HepG2 (cell line): ENCODE data around the gene PCNT. TPM values are rescaled to one million over a fixed set of nuclear protein-coding genes. Genes with fewer than 3 reads are reported as not detected.

Source experiments
- CHD2 ChIP-seq: IDR thresholded peaks from 2 replicates; pipeline ENCODE4 v1.6.1; 2011; ENCODE audit warnings: low read depth, low read length, improper control_type of control experiment
- EP300 ChIP-seq, 3 experiments: sonication (generic) in 1 of 3; formaldehyde crosslinking in 1 of 3; IDR thresholded peaks; 2 replicates each; pipeline versions ENCODE4 v1.5.1 to v1.6.1; 2011 to 2020; ENCODE audit warnings: low read depth in 2 of 3, low read length in 2 of 3, borderline replicate concordance in 1 of 3, improper control_type of control experiment in 1 of 3, mild to moderate bottlenecking in 1 of 3, missing genetic modification reagents in 1 of 3, moderate library complexity in 1 of 3
- FOSL1 ChIP-seq: sonication (generic); formaldehyde crosslinking; IDR thresholded peaks from 2 replicates; pipeline ENCODE4 v1.9.0; 2021; ENCODE audit warnings: missing genetic modification reagents, borderline replicate concordance
- FOXM1 ChIP-seq: sonication (generic); formaldehyde crosslinking; IDR thresholded peaks from 2 replicates; pipeline ENCODE4 v1.5.0; 2020; ENCODE audit warnings: missing genetic modification reagents
- HOXD1 ChIP-seq: sonication (generic); formaldehyde crosslinking; IDR thresholded peaks from 2 replicates; pipeline ENCODE4 v1.5.0; 2020; ENCODE audit warnings: missing genetic modification reagents
- JDP2 ChIP-seq: sonication (generic); formaldehyde crosslinking; IDR thresholded peaks from 2 replicates; pipeline ENCODE4 v1.8.1; 2022; ENCODE audit warnings: missing genetic modification reagents, borderline replicate concordance
- KDM3A ChIP-seq: IDR thresholded peaks from 2 replicates; pipeline ENCODE4 v1.6.1; 2018; ENCODE audit warnings: low read depth, missing compliant biosample characterization
- POLR2G ChIP-seq: fragments of 200-400 bp; formaldehyde crosslinking; IDR thresholded peaks from 2 replicates; pipeline ENCODE4 v1.6.1; 2018; ENCODE audit warnings: mild to moderate bottlenecking, low read depth, low read length, moderate library complexity
- RARA ChIP-seq: IDR thresholded peaks from 2 replicates; pipeline ENCODE4 v1.6.1; 2016; ENCODE audit warnings: missing genetic modification reagents, missing compliant biosample characterization
- REL ChIP-seq: sonication (generic); formaldehyde crosslinking; conservative IDR thresholded peaks from 2 replicates; pipeline ENCODE4 v1.8.0; 2022; ENCODE audit warnings: mild to moderate bottlenecking, missing genetic modification reagents, moderate library complexity
- REPIN1 ChIP-seq: sonication (generic); formaldehyde crosslinking; IDR thresholded peaks from 2 replicates; pipeline ENCODE4 v1.8.0; 2022; ENCODE audit warnings: missing genetic modification reagents, low read depth, mild to moderate bottlenecking, borderline replicate concordance
- TBX2 ChIP-seq: sonication (generic); formaldehyde crosslinking; IDR thresholded peaks from 2 replicates; pipeline ENCODE4 v1.5.0; 2020; ENCODE audit warnings: missing genetic modification reagents, mild to moderate bottlenecking, borderline replicate concordance
- UBTF ChIP-seq: sonication (generic); formaldehyde crosslinking; IDR thresholded peaks from 2 replicates; pipeline ENCODE4 v1.4.0; 2020; ENCODE audit warnings: mild to moderate bottlenecking, missing genetic modification reagents
- ZNF280D ChIP-seq: sonication (generic); formaldehyde crosslinking; IDR thresholded peaks from 2 replicates; pipeline ENCODE4 v1.5.1; 2020; ENCODE audit warnings: mild to moderate bottlenecking, missing genetic modification reagents
- ZNF343 ChIP-seq: sonication (generic); formaldehyde crosslinking; IDR thresholded peaks from 2 replicates; pipeline ENCODE4 v1.4.0; 2020; ENCODE audit warnings: mild to moderate bottlenecking, missing genetic modification reagents
- ZNF484 ChIP-seq: sonication (generic); formaldehyde crosslinking; IDR thresholded peaks from 2 replicates; pipeline ENCODE4 v1.5.1; 2020; ENCODE audit warnings: mild to moderate bottlenecking, low read depth, missing genetic modification reagents, borderline replicate concordance
- ZNF713 ChIP-seq: sonication (generic); formaldehyde crosslinking; IDR thresholded peaks from 2 replicates; pipeline ENCODE4 v1.4.0; 2020; ENCODE audit warnings: mild to moderate bottlenecking, missing genetic modification reagents
- polyA plus RNA-seq, 8 experiments: library from polyadenylated mRNA; depleted of rRNA in 3 of 8; stranded (reverse) in 7 of 8; unstranded in 1 of 8; fragments of >200 nt; fragmentation: Illumina TruSeq in 4 of 8; extraction: Trizol in 4 of 8; gene quantifications; 2 replicates each; pipeline versions ENCODE4 v1.2.1 to v1.2.3, GENCODE V29; 2011 to 2016; ENCODE audit warnings: low read depth in 4 of 8, missing spikeins in 1 of 8, mixed read lengths in 1 of 8; ENCODE audit not compliant: insufficient read depth in 1 of 8
- total RNA-seq, 5 experiments: library from RNA; depleted of rRNA; stranded (reverse); fragments of >200 nt; fragmentation: Illumina TruSeq; extraction: Trizol; gene quantifications; 2 replicates each; pipeline ENCODE4 v1.2.3, GENCODE V29; 2016; ENCODE audit warnings: low read depth in 1 of 5
- TF ChIP-seq, protein P1 (sequence below), 2 experiments: sonication (generic) in 1 of 2; formaldehyde crosslinking in 1 of 2; IDR thresholded peaks; 2 replicates each; pipeline versions ENCODE4 v1.5.1 to v1.6.1; 2011 to 2020; ENCODE audit warnings: borderline replicate concordance in 1 of 2, low read depth in 1 of 2, low read length in 1 of 2, mild to moderate bottlenecking in 1 of 2, missing genetic modification reagents in 1 of 2, moderate library complexity in 1 of 2
- TF ChIP-seq, protein P2 (sequence below): sonication (generic); formaldehyde crosslinking; IDR thresholded peaks from 2 replicates; pipeline ENCODE4 v1.8.1; 2022; ENCODE audit warnings: mild to moderate bottlenecking, missing genetic modification reagents

The PCNT gene
- total and polyA plus RNA-seq, 2 of the 13 experiments (the other 11 are each of a cell fraction or from before 2014, with no cell fraction given): 5.6 to 12.4 TPM

GRCh38 chr21:46322351-46323226 is 1.4 kb upstream of the PCNT start (continued):
- TF ChIP-seq EP300 (IDR thresholded peaks at IDR 0.05; ENCODE audit: low read depth in 2 of 2, low read length in 2 of 2): no peak
- TF ChIP-seq EP300 (CRISPR knock-in tag; IDR thresholded peaks at IDR 0.05; ENCODE audit: borderline replicate concordance): no peak
- TF ChIP-seq ZNF280D (CRISPR knock-in tag): no peak
- no peak for TF ChIP-seq REL (CRISPR knock-in tag)
- TF ChIP-seq HOXD1 (CRISPR knock-in tag): peak; percentile 20; the same call in 1 of the 2 replicates
- TF ChIP-seq POLR2G: no peak; the same call in 1 of the 2 replicates
- no peak for TF ChIP-seq ZNF484
- TF ChIP-seq FOXM1 (CRISPR knock-in tag): no peak
- no peak for TF ChIP-seq KDM3A (CRISPR knock-in tag)
- TF ChIP-seq UBTF: peak; percentile 24; the same call in 1 of the 2 replicates
- TF ChIP-seq CHD2: no peak
- TF ChIP-seq FOSL1 (CRISPR knock-in tag): no peak
- no peak for TF ChIP-seq JDP2 (CRISPR knock-in tag)
- no peak for TF ChIP-seq RARA
- no peak for TF ChIP-seq ZNF713
- 0 out of 2 replicates have a peak, but pooled peaks have one; percentile 17 for TF ChIP-seq TBX2 (CRISPR knock-in tag)
- TF ChIP-seq, protein P1, sequence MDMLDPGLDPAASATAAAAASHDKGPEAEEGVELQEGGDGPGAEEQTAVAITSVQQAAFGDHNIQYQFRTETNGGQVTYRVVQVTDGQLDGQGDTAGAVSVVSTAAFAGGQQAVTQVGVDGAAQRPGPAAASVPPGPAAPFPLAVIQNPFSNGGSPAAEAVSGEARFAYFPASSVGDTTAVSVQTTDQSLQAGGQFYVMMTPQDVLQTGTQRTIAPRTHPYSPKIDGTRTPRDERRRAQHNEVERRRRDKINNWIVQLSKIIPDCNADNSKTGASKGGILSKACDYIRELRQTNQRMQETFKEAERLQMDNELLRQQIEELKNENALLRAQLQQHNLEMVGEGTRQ (IDR thresholded peaks at IDR 0.05; ENCODE audit: low read depth, low read length): no peak
- TF ChIP-seq, protein P1 (CRISPR knock-in tag; IDR thresholded peaks at IDR 0.05; ENCODE audit: borderline replicate concordance): no peak
- TF ChIP-seq, protein P2, sequence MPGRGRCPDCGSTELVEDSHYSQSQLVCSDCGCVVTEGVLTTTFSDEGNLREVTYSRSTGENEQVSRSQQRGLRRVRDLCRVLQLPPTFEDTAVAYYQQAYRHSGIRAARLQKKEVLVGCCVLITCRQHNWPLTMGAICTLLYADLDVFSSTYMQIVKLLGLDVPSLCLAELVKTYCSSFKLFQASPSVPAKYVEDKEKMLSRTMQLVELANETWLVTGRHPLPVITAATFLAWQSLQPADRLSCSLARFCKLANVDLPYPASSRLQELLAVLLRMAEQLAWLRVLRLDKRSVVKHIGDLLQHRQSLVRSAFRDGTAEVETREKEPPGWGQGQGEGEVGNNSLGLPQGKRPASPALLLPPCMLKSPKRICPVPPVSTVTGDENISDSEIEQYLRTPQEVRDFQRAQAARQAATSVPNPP (CRISPR knock-in tag): no peak
- no peak for TF ChIP-seq REPIN1 (CRISPR knock-in tag)
- TF ChIP-seq ZNF343: no peak
